Duodenal mucosa (tissue), 2 donors: ENCODE data around the gene TMEM89.
A peak's percentile ranks its signal among the peaks of the same experiment; 100 is the strongest.

Experiments used
- H3K27ac ChIP-seq: one replicate; pipeline ENCODE4 v1.7.0; 2013; ENCODE audit warnings: low read depth, low read length
- H3K27me3 ChIP-seq, 2 donors: one replicate each; pipeline ENCODE4 v1.7.0; 2013; ENCODE audit warnings: low read length in 2 of 2, control low read depth in 1 of 2; ENCODE audit not compliant: insufficient read depth in 2 of 2, control insufficient read depth in 1 of 2
- H3K36me3 ChIP-seq, 2 donors: one replicate each; pipeline ENCODE4 v1.7.0; 2013; ENCODE audit warnings: low read length in 2 of 2, control low read depth in 1 of 2; ENCODE audit not compliant: insufficient read depth in 2 of 2, control insufficient read depth in 1 of 2
- H3K4me1 ChIP-seq, 2 donors: one replicate each; pipeline ENCODE4 v1.7.0; 2013; ENCODE audit warnings: low read length in 2 of 2, control low read depth in 1 of 2; ENCODE audit not compliant: insufficient read depth in 2 of 2, control insufficient read depth in 1 of 2
- H3K4me3 ChIP-seq, 2 donors: one replicate each; pipeline ENCODE4 v1.7.0; 2013; ENCODE audit warnings: low read length in 2 of 2, low read depth in 1 of 2
- H3K9ac ChIP-seq, 2 donors: one replicate each; pipeline ENCODE4 v1.7.0; 2013; ENCODE audit warnings: low read length in 2 of 2, low read depth in 1 of 2
- H3K9me3 ChIP-seq, 2 donors: one replicate each; pipeline ENCODE4 v1.7.0; 2013; ENCODE audit warnings: low read length in 2 of 2, control low read depth in 1 of 2; ENCODE audit not compliant: control insufficient read depth in 1 of 2

Gene TMEM89

DNA sequence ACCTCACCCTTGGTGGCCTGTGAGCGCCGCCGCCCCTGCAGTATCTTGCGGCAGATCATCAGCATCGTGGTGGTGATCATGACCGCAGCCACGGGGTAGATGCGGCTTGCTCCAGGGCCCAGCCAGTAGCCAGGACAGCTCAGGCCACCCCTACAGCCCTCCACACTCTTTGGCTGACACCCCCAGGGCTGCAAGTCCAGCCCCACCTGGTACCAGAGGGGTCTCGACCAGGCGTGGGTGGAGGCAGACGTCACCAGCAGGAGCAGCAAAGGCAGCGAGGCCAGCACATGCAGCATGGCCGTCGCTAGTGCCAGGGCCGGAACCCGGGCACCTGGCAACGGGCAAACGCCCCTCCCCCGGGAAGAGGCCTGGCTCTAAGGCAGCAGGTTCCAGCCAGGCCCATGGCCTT lies at the start of gene TMEM89:
TSS of gene TMEM89 (minus strand) at position 309 of the 409 bp plus-strand sequence. CDS start at position 296, 13 bp downstream.
- Histone ChIP-seq H3K9ac (no peak within 1 kb of the TSS), H3K9me3 (peaks cover 11 to 14% of the 10 kb centered on the region in 2 donors), H3K27ac (no peak within 1 kb of the TSS), H3K4me3 (no peak within 1 kb of the TSS), H3K27me3 (no peaks in the 10 kb centered on the region), H3K4me1 (no peaks in the 10 kb centered on the region), H3K36me3 (peaks cover 0 to 16% of the 10 kb centered on the region in 2 donors)

DNA sequence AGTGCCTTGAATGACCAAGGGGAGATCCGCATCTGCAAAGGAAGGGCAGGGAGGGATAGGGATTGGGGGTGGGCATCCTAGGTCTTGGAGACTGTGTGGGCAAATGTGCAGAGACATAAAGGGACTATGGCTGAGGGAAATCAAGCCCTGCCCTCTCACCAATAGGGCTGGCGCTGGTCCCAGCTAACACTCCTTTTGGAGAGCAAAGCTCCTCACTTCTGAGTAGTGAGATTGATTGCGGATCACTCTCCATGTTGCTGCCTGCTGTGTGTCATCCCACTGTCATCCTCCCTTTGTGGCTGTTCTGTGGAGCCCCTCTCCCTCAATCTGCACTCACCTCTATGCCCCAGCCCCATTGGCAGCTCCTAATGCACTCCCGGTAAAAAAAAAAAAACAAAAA lies 43.4 kb upstream of the TMEM89 start:
- Histone ChIP-seq H3K4me3 (no peak overlapping the region), H3K27me3 (no peaks in the 10 kb centered on the region), H3K9ac (no peak overlapping the region), H3K36me3 (no peaks in the 10 kb centered on the region), H3K4me1 (peaks cover 0 to 13% of the 10 kb centered on the region in 2 donors), H3K9me3 (no peaks in the 10 kb centered on the region), H3K27ac (no peak overlapping the region)

- Histone ChIP-seq H3K9me3 (no peaks in the 10 kb centered on the region), H3K27me3 (no peaks in the 10 kb centered on the region), H3K9ac (peak overlapping the region in 1 of 2 donors; percentile 56), H3K27ac (no peak overlapping the region), H3K4me1 (peaks cover 0 to 13% of the 10 kb centered on the region in 2 donors), H3K36me3 (no peaks in the 10 kb centered on the region), H3K4me3 (peak overlapping the region; percentile 73 to 81)
These were observed 42.7 kb upstream of the TMEM89 start for GRCh38 chr3:48664313-48664644.

GRCh38 chr3:48663489-48664312 lies 42.1 kb upstream of the TMEM89 start:
- H3K27me3 ChIP-seq: no peaks in the 10 kb centered on the region
- no peaks in the 10 kb centered on the region for H3K9me3 ChIP-seq
- peak overlapping the region; percentile 49 to 56 for H3K9ac ChIP-seq
- H3K27ac ChIP-seq: peak overlapping the region; percentile 72
- no peaks in the 10 kb centered on the region for H3K36me3 ChIP-seq
- peak overlapping the region; percentile 73 to 81 for H3K4me3 ChIP-seq
- H3K4me1 ChIP-seq: peaks cover 0 to 13% of the 10 kb centered on the region in 2 donors

GRCh38 chr3:48662753-48663488 lies 41.4 kb upstream of the TMEM89 start, which contains the start of gene CELSR3:
Gene CELSR3 (minus strand): TSS chr3:48662886. CDS start chr3:48662634, 252 bp downstream.
- H3K27me3 ChIP-seq: no peaks in the 10 kb centered on the region

GRCh38 chr3:48662145-48662752 lies 40.7 kb upstream of the TMEM89 start:
- H3K4me1 ChIP-seq: peaks cover 0 to 14% of the 10 kb centered on the region in 2 donors
- H3K36me3 ChIP-seq: no peaks in the 10 kb centered on the region
- H3K27ac ChIP-seq: no peak overlapping the region
- H3K9ac ChIP-seq: no peak overlapping the region
- no peak overlapping the region for H3K4me3 ChIP-seq
- H3K27me3 ChIP-seq: no peaks in the 10 kb centered on the region
- H3K9me3 ChIP-seq: no peaks in the 10 kb centered on the region

More at GRCh38 chr3:48662753-48663488, 41.4 kb upstream of the TMEM89 start, which contains the start of gene CELSR3:
- peak within 1 kb of the TSS; percentile 49 to 56 for H3K9ac ChIP-seq
- H3K36me3 ChIP-seq: no peaks in the 10 kb centered on the region
- peak within 1 kb of the TSS; percentile 73 to 81 for H3K4me3 ChIP-seq
- peaks cover 0 to 13% of the 10 kb centered on the region in 2 donors for H3K4me1 ChIP-seq
- H3K9me3 ChIP-seq: no peaks in the 10 kb centered on the region
- H3K27ac ChIP-seq: peak within 1 kb of the TSS; percentile 72

- Histone ChIP-seq H3K27me3 (no peaks in the 10 kb centered on the region), H3K4me3 (peak overlapping the region; percentile 34 to 50), H3K27ac (no peak overlapping the region)
These were observed 40.1 kb upstream of the TMEM89 start for GRCh38 chr3:48661501-48662144.

DNA sequence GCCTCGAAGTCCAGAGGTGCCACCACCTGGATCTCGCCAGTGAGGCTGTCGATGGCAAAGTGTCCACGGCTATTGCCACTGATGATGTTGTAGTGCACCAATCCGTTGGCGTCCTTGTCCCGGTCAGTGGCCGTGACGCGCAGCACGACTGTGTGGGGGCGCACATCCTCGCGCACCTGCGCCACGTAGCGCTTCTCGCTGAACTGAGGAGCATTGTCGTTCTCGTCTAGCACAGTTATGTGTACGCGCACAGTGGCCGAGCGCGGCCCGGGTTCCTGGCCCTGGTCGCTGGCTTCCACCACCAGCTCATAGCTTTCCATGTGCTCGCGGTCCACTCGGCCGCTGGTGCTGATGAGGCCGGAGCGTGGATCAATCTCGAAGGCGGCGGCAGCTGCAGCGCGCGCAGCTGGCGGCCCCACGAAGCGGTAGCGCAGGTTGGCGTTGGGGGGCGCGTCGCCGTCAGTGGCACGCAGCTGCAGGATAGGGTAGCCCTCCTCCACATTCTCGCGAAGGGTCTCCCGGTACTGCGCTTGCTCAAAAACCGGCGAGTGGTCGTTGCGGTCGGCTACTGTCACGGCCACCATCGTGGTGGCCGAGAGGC lies 39.3 kb upstream of the TMEM89 start:
- Histone ChIP-seq H3K4me1 (peaks cover 0 to 24% of the 10 kb centered on the region in 2 donors), H3K36me3 (no peaks in the 10 kb centered on the region), H3K27me3 (no peaks in the 10 kb centered on the region), H3K27ac (no peak overlapping the region), H3K9me3 (no peaks in the 10 kb centered on the region), H3K9ac (no peak overlapping the region), H3K4me3 (peak overlapping the region in 1 of 2 donors; percentile 50)

More at GRCh38 chr3:48661501-48662144, 40.1 kb upstream of the TMEM89 start:
- H3K36me3 ChIP-seq: no peaks in the 10 kb centered on the region
- H3K4me1 ChIP-seq: peaks cover 0 to 20% of the 10 kb centered on the region in 2 donors
- H3K9me3 ChIP-seq: no peaks in the 10 kb centered on the region
- no peak overlapping the region for H3K9ac ChIP-seq

GRCh38 chr3:48656841-48657281 lies 35.3 kb upstream of the TMEM89 start:
- Histone ChIP-seq H3K27me3 (no peaks in the 10 kb centered on the region), H3K9ac (peak overlapping the region in 1 of 2 donors; percentile 25), H3K27ac (no peak overlapping the region), H3K36me3 (no peaks in the 10 kb centered on the region), H3K4me3 (peak overlapping the region; percentile 61 to 62), H3K4me1 (peaks cover 0 to 17% of the 10 kb centered on the region in 2 donors), H3K9me3 (no peaks in the 10 kb centered on the region)
